LNCaP clone FGC (cell line): ENCODE measurements around the gene CFAP57.

Source experiments
- DNase-seq: peaks from one replicate; pipeline ENCODE4 v3.0.0-alpha.2; 2011; ENCODE audit warnings: low read depth
- H3K4me3 ChIP-seq: 2 replicates; pipeline ENCODE4 v1.5.1; 2011; ENCODE audit warnings: mild to moderate bottlenecking, low read depth, low read length, control low read depth
- CTCF ChIP-seq: IDR thresholded peaks from 2 replicates; pipeline ENCODE4 v1.5.1; 2012; ENCODE audit warnings: mild to moderate bottlenecking; ENCODE audit not compliant: control insufficient read depth, insufficient read depth; ENCODE audit errors: extremely low read depth

The CFAP57 gene

DNA sequence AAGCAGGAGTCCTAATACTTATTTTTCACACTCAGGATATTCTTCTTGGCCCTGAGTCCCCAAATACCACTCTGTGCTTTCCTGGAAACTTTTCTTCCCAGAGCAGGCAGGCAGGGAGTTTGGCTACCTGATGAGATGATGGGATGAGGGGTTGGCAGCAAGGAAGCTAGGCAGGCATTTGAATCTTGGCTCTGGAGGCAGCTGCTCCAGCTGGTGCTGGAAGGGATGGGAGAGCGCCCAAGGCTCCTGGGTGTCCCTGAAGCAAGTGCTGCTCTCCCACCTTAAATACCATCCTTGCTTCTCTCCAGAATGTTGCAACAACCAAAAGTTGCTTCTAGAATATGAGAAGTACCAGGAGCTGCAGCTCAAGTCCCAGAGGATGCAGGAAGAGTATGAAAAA, 49.7 kb downstream of the CFAP57 start:
- TF ChIP-seq CTCF, result no peak
- no peak overlapping the region for H3K4me3 ChIP-seq
- DNase-seq, result no peak

- no peak overlapping the region for H3K4me3 ChIP-seq
- TF ChIP-seq CTCF, result no peak
- DNase-seq, result no peak
Measured at GRCh38 chr1:43222879-43223278, 50.7 kb downstream of the CFAP57 start.

GRCh38 chr1:43225168-43225567, 53.0 kb downstream of the CFAP57 start:
- no peak for TF ChIP-seq CTCF
- DNase-seq, result no peak
- no peak overlapping the region for H3K4me3 ChIP-seq

DNA sequence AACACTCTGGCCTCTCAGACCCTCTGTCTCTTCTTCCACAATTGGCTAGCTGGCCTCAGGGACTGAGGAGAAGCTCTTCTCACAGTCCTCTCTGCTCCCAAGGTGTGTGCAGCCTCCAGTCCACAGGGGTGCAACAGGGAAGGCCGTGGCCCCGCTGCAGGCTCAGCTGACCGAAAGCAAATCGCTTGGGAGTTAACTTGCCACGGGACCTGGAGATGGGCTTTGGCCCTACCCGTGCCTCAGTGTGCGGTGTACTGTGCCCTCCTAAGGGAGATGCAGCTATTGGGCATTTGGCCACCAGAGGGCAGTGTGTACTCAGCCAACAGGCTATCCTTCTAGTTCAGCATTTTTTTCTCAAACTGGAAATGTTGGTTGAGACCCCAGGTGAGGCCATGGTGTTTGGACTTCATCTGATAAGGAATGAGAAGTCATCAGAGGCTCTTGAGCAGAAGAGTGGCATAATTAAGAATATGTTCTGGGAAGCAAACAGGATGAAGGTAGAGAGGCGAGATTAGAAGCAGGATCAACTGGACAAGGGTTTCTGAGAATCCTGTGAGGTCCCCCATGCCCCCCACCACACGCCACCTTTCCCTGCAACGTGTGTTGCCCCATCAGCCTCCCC, 55.1 kb downstream of the CFAP57 start:
- TF ChIP-seq CTCF, result peak; percentile 97
- H3K4me3 ChIP-seq, result no peak overlapping the region
- no peak for DNase-seq

DNA sequence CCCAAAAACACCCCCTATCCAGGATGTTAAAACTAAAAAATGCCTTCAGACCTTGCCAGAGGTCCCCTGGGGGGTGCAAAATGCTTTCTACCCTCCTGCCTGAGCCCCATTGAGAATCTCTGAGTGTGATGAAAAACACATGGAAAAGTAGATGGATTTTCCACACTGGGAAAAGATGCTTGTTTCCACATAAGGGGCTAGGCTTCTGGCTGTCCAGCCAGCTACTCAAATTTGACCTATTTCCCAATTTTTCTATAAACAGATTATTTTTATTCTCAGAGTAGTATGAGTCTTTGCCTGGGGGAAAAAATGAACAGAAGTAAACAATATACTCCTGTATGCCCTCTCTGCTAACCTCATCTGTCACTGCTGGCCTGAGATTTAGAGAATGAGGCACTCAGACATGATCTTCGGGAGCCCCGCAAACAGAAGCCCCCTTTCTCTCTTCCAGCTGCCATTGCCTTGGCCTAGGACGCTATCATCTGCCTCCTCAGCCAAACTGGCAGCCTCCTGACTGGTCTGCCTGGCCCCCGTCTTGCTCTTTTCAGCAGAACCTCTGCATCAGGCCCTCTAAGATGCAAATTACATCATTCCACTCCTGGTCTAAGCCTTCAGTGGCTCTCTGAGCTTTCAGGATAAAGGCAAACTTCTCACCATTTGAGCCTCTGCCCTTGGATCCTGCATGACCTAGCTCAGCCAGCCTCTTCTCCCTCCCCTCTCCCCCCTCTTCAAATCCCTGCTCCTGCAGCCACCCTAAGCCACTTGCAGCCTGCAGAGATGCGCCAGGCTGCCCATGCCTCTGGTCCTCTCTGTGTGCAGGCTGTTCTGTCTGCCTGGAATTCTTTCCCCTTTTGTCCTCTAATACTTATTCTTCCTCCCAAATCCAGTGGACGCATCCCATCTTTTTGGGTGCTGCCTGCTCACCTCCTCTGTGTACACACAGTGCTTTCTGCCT, 58.0 kb downstream of the CFAP57 start:
- no peak for TF ChIP-seq CTCF
- DNase-seq, result no peak
- no peak overlapping the region for H3K4me3 ChIP-seq

DNA sequence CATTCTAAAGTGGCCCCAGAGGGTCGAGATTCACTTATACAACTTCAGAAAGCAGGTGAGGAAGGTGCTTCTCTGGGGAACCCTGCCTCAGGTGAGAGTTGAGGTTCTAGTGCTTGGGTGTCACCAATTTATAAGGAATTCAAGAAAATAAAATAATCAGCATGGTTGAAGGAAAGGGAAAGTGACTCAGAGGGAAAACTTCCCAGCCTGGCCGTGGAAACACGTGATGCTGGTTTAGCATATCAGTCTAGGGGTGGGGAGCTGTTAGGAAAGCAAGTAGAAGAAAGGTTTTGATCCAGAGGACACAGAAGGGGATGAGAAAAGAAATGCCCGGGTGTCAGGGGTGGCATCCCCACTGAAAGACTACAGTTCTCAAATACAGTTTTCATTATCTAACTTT, 59.9 kb downstream of the CFAP57 start:
- H3K4me3 ChIP-seq, result no peak overlapping the region

More for the DNA sequence above, 59.9 kb downstream of the CFAP57 start:
- no peak for TF ChIP-seq CTCF
- DNase-seq, result no peak
